Trophoblast cell (in vitro differentiated cells and primary cell): ENCODE measurements around the gene DOCK3.

Source experiments
- DNase-seq, 2 donors: peaks; one replicate each; pipeline ENCODE4 v3.0.0-alpha.2; 2016
- H2AFZ ChIP-seq: 2 replicates; pipeline ENCODE4 v1.6.1; 2013; ENCODE audit warnings: low read length, moderate library complexity, mild to moderate bottlenecking; ENCODE audit not compliant: insufficient read depth, poor library complexity
- H2AK5ac ChIP-seq: 2 replicates; pipeline ENCODE4 v1.6.1; 2013; ENCODE audit warnings: mild to moderate bottlenecking, low read length
- H2BK120ac ChIP-seq: 2 replicates; pipeline ENCODE4 v1.6.1; 2013; ENCODE audit warnings: low read length, mild to moderate bottlenecking, moderate library complexity; ENCODE audit not compliant: insufficient read depth, poor library complexity
- H2BK12ac ChIP-seq: 2 replicates; pipeline ENCODE4 v1.6.1; 2013; ENCODE audit warnings: mild to moderate bottlenecking, low read length, moderate library complexity
- H2BK5ac ChIP-seq: 2 replicates; pipeline ENCODE4 v1.6.1; 2013; ENCODE audit warnings: low read length, low read depth, moderate library complexity, mild to moderate bottlenecking; ENCODE audit not compliant: poor library complexity
- H3K14ac ChIP-seq: 2 replicates; pipeline ENCODE4 v1.6.1; 2013; ENCODE audit warnings: mild to moderate bottlenecking, low read length
- H3K18ac ChIP-seq: 2 replicates; pipeline ENCODE4 v1.6.1; 2013; ENCODE audit warnings: mild to moderate bottlenecking, low read length
- H3K23ac ChIP-seq: 2 replicates; pipeline ENCODE4 v1.6.1; 2013; ENCODE audit warnings: low read length
- H3K27ac ChIP-seq: 2 replicates; pipeline ENCODE4 v1.5.1; 2013; ENCODE audit warnings: low read depth, mild to moderate bottlenecking, inconsistent platforms, low read length, moderate library complexity
- H3K27me3 ChIP-seq: 2 replicates; pipeline ENCODE4 v1.6.1; 2013; ENCODE audit warnings: inconsistent platforms, mild to moderate bottlenecking, low read length, moderate library complexity; ENCODE audit not compliant: insufficient read depth
- H3K36me3 ChIP-seq, 2 experiments: 1 replicate in 1 of 2; 2 replicates in 1 of 2; pipeline ENCODE4 v1.6.1; 2013; ENCODE audit warnings: low read length in 2 of 2, mild to moderate bottlenecking in 2 of 2, moderate library complexity in 1 of 2; ENCODE audit not compliant: insufficient read depth in 2 of 2, control insufficient read depth in 1 of 2
- H3K4ac ChIP-seq: 2 replicates; pipeline ENCODE4 v1.6.1; 2013; ENCODE audit warnings: low read depth, mild to moderate bottlenecking, low read length, moderate library complexity
- H3K4me1 ChIP-seq, 2 experiments: 1 replicate in 1 of 2; 2 replicates in 1 of 2; pipeline ENCODE4 v1.6.1; 2013; ENCODE audit warnings: low read length in 2 of 2, mild to moderate bottlenecking in 2 of 2, moderate library complexity in 1 of 2; ENCODE audit not compliant: insufficient read depth in 2 of 2, control insufficient read depth in 1 of 2
- H3K4me2 ChIP-seq: 2 replicates; pipeline ENCODE4 v1.6.1; 2013; ENCODE audit warnings: inconsistent platforms, mild to moderate bottlenecking, low read length, moderate library complexity
- H3K4me3 ChIP-seq: 2 replicates; pipeline ENCODE4 v1.5.1; 2013; ENCODE audit warnings: mild to moderate bottlenecking, low read depth, low read length, inconsistent platforms
- H3K79me1 ChIP-seq: one replicate; pipeline ENCODE4 v1.6.1; 2013; ENCODE audit warnings: low read length
- H3K79me2 ChIP-seq: 2 replicates; pipeline ENCODE4 v1.6.1; 2013; ENCODE audit warnings: low read length, mild to moderate bottlenecking; ENCODE audit not compliant: control insufficient read depth, insufficient read depth, poor library complexity
- H3K9ac ChIP-seq: 2 replicates; pipeline ENCODE4 v1.6.1; 2013; ENCODE audit warnings: mild to moderate bottlenecking, low read length
- H3K9me3 ChIP-seq: 2 replicates; pipeline ENCODE4 v1.6.1; 2013; ENCODE audit warnings: low read depth, mild to moderate bottlenecking, control low read depth, inconsistent platforms, low read length; ENCODE audit not compliant: insufficient read depth
- H4K12ac ChIP-seq: 2 replicates; pipeline ENCODE4 v1.6.1; 2013; ENCODE audit warnings: low read depth, mild to moderate bottlenecking, low read length, moderate library complexity
- H4K8ac ChIP-seq: 2 replicates; pipeline ENCODE4 v1.6.1; 2013; ENCODE audit warnings: low read depth, mild to moderate bottlenecking, low read length, moderate library complexity
- H4K91ac ChIP-seq: one replicate; pipeline ENCODE4 v1.6.1; 2013; ENCODE audit warnings: low read depth, mild to moderate bottlenecking, low read length, moderate library complexity
- WGBS: extraction: QIAGEN DNeasy Blood & Tissue Kit; methylation state at CpG from one replicate; pipeline ENCODE4 v1.1.7; 2013; ENCODE audit warnings: missing lambda C conversion rate; ENCODE audit not compliant: insufficient read length, insufficient coverage; ENCODE audit errors: extremely low coverage; 5-methylcytosine and 5-hydroxymethylcytosine counted together

Gene DOCK3

DNA sequence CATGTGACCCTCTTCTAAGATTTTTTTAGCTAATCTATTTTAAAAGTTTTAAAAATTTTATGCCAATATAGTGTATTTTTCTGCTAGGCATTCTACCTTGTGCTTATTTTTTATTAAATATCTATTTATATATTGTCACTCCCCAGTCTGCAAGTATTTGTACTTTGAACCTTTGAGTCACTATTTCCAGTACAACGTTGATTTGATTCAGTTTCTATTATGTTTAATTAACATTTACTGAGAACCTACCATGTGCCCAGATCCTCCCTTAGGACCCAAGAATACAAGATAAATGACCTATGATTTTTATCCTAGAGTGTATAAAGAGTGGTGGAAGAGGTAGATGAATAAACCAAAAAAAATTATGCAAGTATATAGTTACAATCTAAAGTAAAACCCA is 311.2 kb downstream of the DOCK3 start:
- no peak overlapping the region for H2BK5ac ChIP-seq
- no peaks in the 10 kb centered on the region for H3K4me1 ChIP-seq
- no peaks in the 10 kb centered on the region for H3K27me3 ChIP-seq
- no peak overlapping the region for H3K4ac ChIP-seq
- H4K12ac ChIP-seq, result no peak overlapping the region
- H3K79me2 ChIP-seq, result no peaks in the 10 kb centered on the region
- no peak overlapping the region for H2AK5ac ChIP-seq
- H2BK12ac ChIP-seq, result no peak overlapping the region
- H3K27ac ChIP-seq, result no peak overlapping the region
- no peak overlapping the region for H3K14ac ChIP-seq
- H4K8ac ChIP-seq, result no peak overlapping the region
- H3K9me3 ChIP-seq, result no peaks in the 10 kb centered on the region
- no peak overlapping the region for H3K23ac ChIP-seq
- H2AFZ ChIP-seq, result no peak overlapping the region
- no peak overlapping the region for H3K4me2 ChIP-seq
- H3K9ac ChIP-seq, result no peak overlapping the region
- no peak overlapping the region for H2BK120ac ChIP-seq
- H3K79me1 ChIP-seq, result no peaks in the 10 kb centered on the region
- no peak overlapping the region for H4K91ac ChIP-seq
- no CpG with 5 or more reads among the region's 1 CpG for WGBS
- H3K36me3 ChIP-seq, result peaks cover 3% of the 10 kb centered on the region in 2 experiments
- no peak overlapping the region for H3K4me3 ChIP-seq
- no peak overlapping the region for H3K18ac ChIP-seq
- no peak for DNase-seq

DNA sequence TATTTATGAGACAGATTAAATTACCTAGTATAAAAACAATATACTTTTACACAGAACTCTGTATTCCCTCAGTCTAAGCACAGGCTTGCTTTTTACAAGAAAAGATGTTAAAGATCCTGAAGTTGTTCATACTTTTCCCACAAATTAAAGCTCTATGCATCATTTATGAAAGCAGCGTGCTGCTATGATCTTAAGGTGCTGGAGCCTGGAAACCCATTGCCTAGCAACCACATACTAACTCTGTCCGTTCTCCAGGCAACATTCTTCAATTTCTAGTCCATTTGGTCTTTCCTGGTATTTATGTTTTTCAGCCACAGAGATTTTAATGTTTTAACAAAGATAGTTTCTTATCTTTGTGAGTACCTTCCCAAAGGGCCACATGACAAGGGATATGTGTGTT is 312.0 kb downstream of the DOCK3 start:
- Histone ChIP-seq H3K79me1 (no peaks in the 10 kb centered on the region), H2AK5ac (no peak overlapping the region), H3K14ac (no peak overlapping the region), H3K4me1 (no peaks in the 10 kb centered on the region), H3K4me3 (no peak overlapping the region), H3K9me3 (no peaks in the 10 kb centered on the region), H2BK5ac (no peak overlapping the region), H4K91ac (no peak overlapping the region), H3K27me3 (no peaks in the 10 kb centered on the region), H3K18ac (no peak overlapping the region), H3K36me3 (peaks cover 3% of the 10 kb centered on the region in 2 experiments), H4K8ac (no peak overlapping the region), H2BK12ac (no peak overlapping the region), H2AFZ (no peak overlapping the region), H3K23ac (no peak overlapping the region), H3K27ac (no peak overlapping the region), H3K9ac (no peak overlapping the region), H3K4ac (no peak overlapping the region), H4K12ac (no peak overlapping the region), H3K79me2 (no peaks in the 10 kb centered on the region), H3K4me2 (no peak overlapping the region), H2BK120ac (no peak overlapping the region)
- WGBS, result no CpG with 5 or more reads among the region's 2 CpGs
- no peak for DNase-seq

GRCh38 chr3:50994537-50994936 is 319.8 kb downstream of the DOCK3 start:
- H2AK5ac ChIP-seq, result no peak overlapping the region
- no peak overlapping the region for H3K14ac ChIP-seq
- no peaks in the 10 kb centered on the region for H3K36me3 ChIP-seq
- peaks cover 2% of the 10 kb centered on the region for H3K9me3 ChIP-seq
- H4K91ac ChIP-seq, result no peak overlapping the region
- no peaks in the 10 kb centered on the region for H3K79me1 ChIP-seq
- H2BK5ac ChIP-seq, result no peak overlapping the region
- H3K9ac ChIP-seq, result no peak overlapping the region
- no peak overlapping the region for H3K4me2 ChIP-seq
- H3K4me1 ChIP-seq, result no peaks in the 10 kb centered on the region
- H3K4ac ChIP-seq, result no peak overlapping the region
- no CpG with 5 or more reads among the region's 1 CpG for WGBS
- no peak overlapping the region for H3K23ac ChIP-seq
- H3K27ac ChIP-seq, result no peak overlapping the region
- H4K12ac ChIP-seq, result no peak overlapping the region
- no peak overlapping the region for H2BK120ac ChIP-seq
- H2AFZ ChIP-seq, result no peak overlapping the region
- DNase-seq, result no peak
- no peak overlapping the region for H3K18ac ChIP-seq
- no peak overlapping the region for H4K8ac ChIP-seq
- H2BK12ac ChIP-seq, result no peak overlapping the region
- no peak overlapping the region for H3K4me3 ChIP-seq
- no peaks in the 10 kb centered on the region for H3K27me3 ChIP-seq
- H3K79me2 ChIP-seq, result no peaks in the 10 kb centered on the region

DNA sequence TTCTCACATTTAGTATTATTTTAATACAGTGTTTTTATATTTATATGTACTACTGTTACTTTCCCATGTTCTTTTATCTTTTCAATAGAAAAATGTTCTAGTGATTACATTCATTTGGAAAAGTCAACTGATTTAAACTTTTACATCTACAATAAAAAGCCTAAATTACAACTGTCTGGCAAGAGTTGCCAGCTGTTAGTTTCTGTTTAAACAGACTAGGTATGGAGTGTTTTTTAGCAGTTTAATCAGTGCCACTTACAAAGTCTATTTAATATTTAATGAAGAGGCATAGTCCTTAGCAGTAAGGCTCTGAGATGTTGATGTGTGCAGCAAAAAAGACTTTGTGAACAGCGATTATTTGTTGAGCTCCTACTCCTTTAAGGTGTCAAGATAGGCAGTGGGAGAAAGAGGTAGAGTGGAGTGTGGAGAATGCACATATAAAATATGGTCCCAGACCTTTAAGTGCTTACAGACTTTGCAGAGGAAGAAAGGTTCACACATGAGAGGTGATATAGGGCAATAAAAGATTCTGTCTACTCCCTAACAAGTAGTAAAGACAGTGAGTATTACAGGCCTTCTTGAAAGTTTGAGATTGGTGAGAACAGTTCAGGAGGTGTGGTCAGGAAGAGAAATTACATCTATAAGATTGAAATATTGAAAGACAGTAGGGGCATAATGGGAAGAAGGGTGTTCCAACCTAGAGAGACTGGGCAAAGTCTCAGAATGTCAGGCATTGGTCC is 320.5 kb downstream of the DOCK3 start:
- no peak overlapping the region for H2BK120ac ChIP-seq
- H2AK5ac ChIP-seq, result no peak overlapping the region
- H3K79me2 ChIP-seq, result no peaks in the 10 kb centered on the region
- no peak overlapping the region for H3K14ac ChIP-seq
- no peak for DNase-seq
- no peak overlapping the region for H3K9ac ChIP-seq
- peaks cover 2% of the 10 kb centered on the region for H3K9me3 ChIP-seq
- no peak overlapping the region for H3K4ac ChIP-seq
- H3K18ac ChIP-seq, result no peak overlapping the region
- no peak overlapping the region for H3K23ac ChIP-seq
- H4K8ac ChIP-seq, result no peak overlapping the region
- H4K91ac ChIP-seq, result no peak overlapping the region
- no peaks in the 10 kb centered on the region for H3K36me3 ChIP-seq
- no peak overlapping the region for H2BK12ac ChIP-seq
- H2BK5ac ChIP-seq, result no peak overlapping the region
- H3K4me3 ChIP-seq, result no peak overlapping the region
- no peak overlapping the region for H4K12ac ChIP-seq
- no peaks in the 10 kb centered on the region for H3K27me3 ChIP-seq
- no peak overlapping the region for H3K4me2 ChIP-seq
- WGBS, result no CpG with 5 or more reads among the region's 1 CpG
- H2AFZ ChIP-seq, result no peak overlapping the region
- no peaks in the 10 kb centered on the region for H3K4me1 ChIP-seq
- no peaks in the 10 kb centered on the region for H3K79me1 ChIP-seq
- no peak overlapping the region for H3K27ac ChIP-seq
